Upper lobe of left lung (tissue), 6 donors: ENCODE measurements around the gene METTL13. TPM values are rescaled to one million over a fixed set of nuclear protein-coding genes. Genes with fewer than 3 reads are reported as not detected.

Experiments
- ATAC-seq, 2 donors: fragments of 200-7000 bp; cut with Tn5 transposase; one replicate each; pipeline ENCODE4 v1.9.1; 2022; ENCODE audit warnings: mild to moderate bottlenecking in 2 of 2, moderate library complexity in 2 of 2; ENCODE audit not compliant: low FRiP score in 2 of 2
- DNase-seq, 2 donors: peaks; one replicate each; pipeline ENCODE4 v3.0.0-alpha.2; 2019 to 2020
- H3K27ac ChIP-seq, 4 donors: fragments of 200-600 bp; sonication (generic); one replicate each; pipeline ENCODE4 v1.5.1; 2016 to 2019
- H3K27me3 ChIP-seq, 4 donors: fragments of 200-600 bp; sonication (generic); one replicate each; pipeline ENCODE4 v1.5.1; 2017 to 2019
- H3K36me3 ChIP-seq, 4 donors: fragments of 200-600 bp; sonication (generic); one replicate each; pipeline ENCODE4 v1.5.1; 2016 to 2019
- H3K4me1 ChIP-seq, 4 donors: fragments of 200-600 bp; sonication (generic); one replicate each; pipeline ENCODE4 v1.5.1; 2018 to 2019
- H3K4me3 ChIP-seq, 4 donors: fragments of 200-600 bp; sonication (generic); one replicate each; pipeline ENCODE4 v1.5.1; 2017 to 2019; ENCODE audit warnings: mild to moderate bottlenecking in 2 of 4, moderate library complexity in 1 of 4
- H3K9me3 ChIP-seq, 4 donors: fragments of 200-600 bp; sonication (generic); one replicate each; pipeline ENCODE4 v1.5.1; 2018 to 2019
- EP300 ChIP-seq, 4 donors: sonication (generic); formaldehyde crosslinking; IDR thresholded peaks; one replicate each; pipeline ENCODE4 v1.5.1; 2017; ENCODE audit warnings: antibody characterized with exemption in 4 of 4, control low read depth in 2 of 4
- POLR2A ChIP-seq, 4 donors: fragments of 450-650 bp; IDR thresholded peaks; one replicate each; pipeline ENCODE4 v1.5.1; 2016 to 2017; ENCODE audit warnings: antibody characterized with exemption in 4 of 4, mild to moderate bottlenecking in 2 of 4
- POLR2AphosphoS5 ChIP-seq, 2 donors: sonication (generic); formaldehyde crosslinking; IDR thresholded peaks; one replicate each; pipeline ENCODE4 v1.5.1; 2017; ENCODE audit warnings: antibody characterized with exemption in 2 of 2
- WGBS, 2 donors: methylation state at CpG; one replicate each; pipeline ENCODE4 v1.1.5; 2017 to 2018; 5-methylcytosine and 5-hydroxymethylcytosine counted together
- total RNA-seq, 6 donors: library from RNA; depleted of rRNA in 4 of 6; stranded (reverse); fragments of >200 nt in 4 of 6; gene quantifications; one replicate each; pipeline versions ENCODE4 v1.1.0 to v1.2.1, GENCODE V29; 2016 to 2021
- TF ChIP-seq, protein P1 (sequence below), 6 experiments: fragments of 450-650 bp in 4 of 6; fragments of 200-600 bp in 2 of 6; sonication (generic) in 2 of 6; IDR thresholded peaks; one replicate each; pipeline ENCODE4 v1.5.1; 2016 to 2019; ENCODE audit warnings: antibody characterized with exemption in 6 of 6
- donor health status: DM: no; HTN: no; CAD: no; lungs with moderate emphysema.
- donor health status: DM: no; HTN: yes; CAD: no; lungs with severe emphysema.

Gene METTL13
- total RNA-seq, 6 donors from 2014 or later, result 13.9 to 33.5 (median 27.6) TPM

DNA sequence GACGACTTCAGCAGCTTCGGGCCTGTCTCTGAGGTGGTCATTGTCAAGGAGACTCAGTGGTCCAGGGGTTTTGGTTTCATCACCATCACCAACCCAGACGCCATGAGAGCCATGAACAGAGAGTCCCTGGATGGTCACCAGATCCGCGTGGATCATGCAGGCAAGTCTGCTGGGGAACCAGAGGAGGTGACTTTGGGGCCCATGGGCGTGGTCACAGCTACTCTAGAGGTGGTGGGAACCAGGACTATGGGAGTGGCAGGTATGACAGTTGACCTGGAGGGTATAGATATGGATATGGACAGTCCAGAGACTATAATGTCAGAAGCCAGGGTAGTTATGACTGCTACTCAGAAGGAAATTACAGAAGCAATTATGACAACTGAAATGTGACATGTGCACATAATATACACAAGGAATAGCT is 19.3 kb upstream of the METTL13 start:
- H3K9me3 ChIP-seq, result no peaks in the 10 kb centered on the region
- no peak overlapping the region for H3K27ac ChIP-seq
- TF ChIP-seq, protein P1, sequence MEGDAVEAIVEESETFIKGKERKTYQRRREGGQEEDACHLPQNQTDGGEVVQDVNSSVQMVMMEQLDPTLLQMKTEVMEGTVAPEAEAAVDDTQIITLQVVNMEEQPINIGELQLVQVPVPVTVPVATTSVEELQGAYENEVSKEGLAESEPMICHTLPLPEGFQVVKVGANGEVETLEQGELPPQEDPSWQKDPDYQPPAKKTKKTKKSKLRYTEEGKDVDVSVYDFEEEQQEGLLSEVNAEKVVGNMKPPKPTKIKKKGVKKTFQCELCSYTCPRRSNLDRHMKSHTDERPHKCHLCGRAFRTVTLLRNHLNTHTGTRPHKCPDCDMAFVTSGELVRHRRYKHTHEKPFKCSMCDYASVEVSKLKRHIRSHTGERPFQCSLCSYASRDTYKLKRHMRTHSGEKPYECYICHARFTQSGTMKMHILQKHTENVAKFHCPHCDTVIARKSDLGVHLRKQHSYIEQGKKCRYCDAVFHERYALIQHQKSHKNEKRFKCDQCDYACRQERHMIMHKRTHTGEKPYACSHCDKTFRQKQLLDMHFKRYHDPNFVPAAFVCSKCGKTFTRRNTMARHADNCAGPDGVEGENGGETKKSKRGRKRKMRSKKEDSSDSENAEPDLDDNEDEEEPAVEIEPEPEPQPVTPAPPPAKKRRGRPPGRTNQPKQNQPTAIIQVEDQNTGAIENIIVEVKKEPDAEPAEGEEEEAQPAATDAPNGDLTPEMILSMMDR (IDR thresholded peaks at IDR 0.05), result no peak
- no peak for TF ChIP-seq POLR2A (IDR thresholded peaks at IDR 0.05)
- no peak for TF ChIP-seq POLR2AphosphoS5 (IDR thresholded peaks at IDR 0.05)
- no peak for TF ChIP-seq EP300 (IDR thresholded peaks at IDR 0.05)
- no peak for DNase-seq
- no peaks in the 10 kb centered on the region for H3K36me3 ChIP-seq
- ATAC-seq, result no peak
- no peaks in the 10 kb centered on the region for H3K27me3 ChIP-seq
- peaks cover 0 to 2% (median 0%) of the 10 kb centered on the region in 4 donors for H3K4me1 ChIP-seq
- no peak overlapping the region for H3K4me3 ChIP-seq
- WGBS, 2 donors, result 89 to 96% methylated on average over 3 to 6 of the region's 6 CpGs

DNA sequence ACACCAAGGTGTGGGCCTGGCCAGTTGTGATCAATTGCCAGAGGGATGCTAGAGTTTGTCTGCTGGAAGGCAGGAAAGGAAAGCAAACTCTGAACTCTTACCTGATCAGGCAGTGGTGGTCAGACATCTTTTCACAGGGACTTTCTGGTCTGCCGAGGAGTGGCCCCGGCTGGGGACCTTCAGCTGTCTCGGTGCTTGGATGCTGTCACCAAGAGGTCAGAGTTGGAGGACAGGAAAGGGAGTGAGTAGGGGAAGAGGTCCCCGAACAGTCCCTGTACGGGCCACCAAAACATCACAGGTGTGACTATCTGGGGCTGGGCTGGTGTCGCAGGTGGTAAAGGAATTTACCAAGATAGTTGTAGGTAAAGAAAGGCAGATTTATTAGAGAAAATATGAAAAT is 17.7 kb upstream of the METTL13 start:
- no peaks in the 10 kb centered on the region for H3K36me3 ChIP-seq
- TF ChIP-seq POLR2A (IDR thresholded peaks at IDR 0.05) (no peak), EP300 (IDR thresholded peaks at IDR 0.05) (no peak), POLR2AphosphoS5 (IDR thresholded peaks at IDR 0.05) (no peak)
- TF ChIP-seq, protein P1 (IDR thresholded peaks at IDR 0.05), result no peak
- no peaks in the 10 kb centered on the region for H3K27me3 ChIP-seq
- no peak overlapping the region for H3K27ac ChIP-seq
- H3K4me3 ChIP-seq, result no peak overlapping the region
- DNase-seq (no peak), ATAC-seq (no peak)
- H3K9me3 ChIP-seq, result no peaks in the 10 kb centered on the region
- 81 to 94% methylated on average over 6 of the region's 6 CpGs for WGBS, 2 donors
- peaks cover 0 to 4% (median 0%) of the 10 kb centered on the region in 4 donors for H3K4me1 ChIP-seq

DNA sequence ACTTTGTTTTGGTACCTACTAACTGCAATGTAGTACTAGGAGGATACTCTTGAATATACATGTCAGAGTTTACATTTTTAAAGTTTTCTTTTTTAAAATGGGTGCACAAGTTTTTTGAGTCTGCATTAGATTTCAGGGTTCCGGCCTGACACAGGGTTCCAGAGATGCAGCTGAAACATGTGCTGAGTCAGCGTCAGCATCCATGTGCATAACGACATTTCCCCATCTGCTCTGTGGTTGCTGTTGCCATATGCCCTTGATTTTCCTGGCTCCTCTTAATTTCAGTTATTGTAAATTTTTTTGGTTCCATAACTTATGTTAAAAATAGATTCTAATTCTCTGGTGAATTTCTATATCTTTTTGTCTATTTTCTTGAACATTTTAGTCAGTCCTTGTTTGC is 12.3 kb upstream of the METTL13 start:
- TF ChIP-seq POLR2AphosphoS5 (IDR thresholded peaks at IDR 0.05), result no peak
- TF ChIP-seq, protein P1 (IDR thresholded peaks at IDR 0.05), result no peak
- TF ChIP-seq EP300 (IDR thresholded peaks at IDR 0.05), result no peak
- TF ChIP-seq POLR2A (IDR thresholded peaks at IDR 0.05), result no peak
- peaks cover 0 to 4% (median 0%) of the 10 kb centered on the region in 4 donors for H3K4me1 ChIP-seq
- WGBS, 2 donors, result 62 to 79% methylated on average over 3 of the region's 3 CpGs
- no peak overlapping the region for H3K27ac ChIP-seq
- no peaks in the 10 kb centered on the region for H3K9me3 ChIP-seq
- no peak for ATAC-seq
- H3K36me3 ChIP-seq, result no peaks in the 10 kb centered on the region
- DNase-seq, result no peak
- H3K27me3 ChIP-seq, result no peaks in the 10 kb centered on the region
- H3K4me3 ChIP-seq, result no peak overlapping the region

DNA sequence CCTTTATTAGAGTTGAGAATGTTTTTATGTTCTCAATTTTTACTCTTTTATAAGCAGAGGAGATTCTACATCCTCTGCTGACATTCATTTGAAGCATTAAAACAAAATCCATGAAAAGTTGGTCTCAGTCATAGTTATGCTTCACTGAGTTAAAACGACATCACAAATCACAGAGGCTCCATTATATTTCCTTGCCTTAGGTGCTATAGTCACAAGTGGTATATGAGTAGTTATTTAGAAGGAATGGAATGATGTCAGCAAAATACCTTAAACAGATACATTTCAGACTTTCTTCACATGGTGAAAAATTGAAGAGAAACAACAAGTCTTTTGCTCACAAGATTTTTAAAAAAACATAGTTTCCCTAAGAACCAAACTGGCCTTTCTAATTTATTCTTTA is 11.7 kb upstream of the METTL13 start:
- DNase-seq, result no peak
- Histone ChIP-seq H3K27ac (no peak overlapping the region), H3K36me3 (no peaks in the 10 kb centered on the region), H3K4me1 (peaks cover 0 to 4% (median 0%) of the 10 kb centered on the region in 4 donors), H3K9me3 (no peaks in the 10 kb centered on the region), H3K4me3 (no peak overlapping the region), H3K27me3 (no peaks in the 10 kb centered on the region)
- whole genome bisulfite sequencing, 2 donors, result 80 to 85% methylated on average over 1 of the region's 1 CpG
- ATAC-seq, result no peak
- no peak for TF ChIP-seq POLR2A (IDR thresholded peaks at IDR 0.05)
- TF ChIP-seq, protein P1 (IDR thresholded peaks at IDR 0.05), result no peak
- no peak for TF ChIP-seq EP300 (IDR thresholded peaks at IDR 0.05)
- TF ChIP-seq POLR2AphosphoS5 (IDR thresholded peaks at IDR 0.05), result no peak

DNA sequence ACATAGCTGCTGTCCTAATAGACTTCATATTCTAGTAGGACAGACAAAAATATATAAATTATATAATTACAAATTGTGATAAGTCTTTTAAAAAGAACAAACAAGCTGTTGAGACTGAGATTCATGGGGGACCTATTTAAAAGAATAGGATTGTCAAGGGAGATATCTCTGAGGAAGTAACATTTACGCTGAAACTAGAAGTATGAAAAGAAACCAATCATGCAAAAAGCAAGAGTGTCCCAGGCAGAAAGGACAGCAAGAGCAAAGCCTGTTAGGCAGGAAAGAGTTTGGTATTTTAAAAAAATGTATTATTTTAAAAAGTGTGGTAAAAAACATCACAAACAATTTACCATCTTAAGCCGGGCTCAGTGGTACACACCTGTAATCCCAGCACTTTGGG is 9.1 kb upstream of the METTL13 start:
- no peak for ATAC-seq
- TF ChIP-seq, protein P1 (IDR thresholded peaks at IDR 0.05), result no peak
- no peak for TF ChIP-seq POLR2AphosphoS5 (IDR thresholded peaks at IDR 0.05)
- TF ChIP-seq POLR2A (IDR thresholded peaks at IDR 0.05), result no peak
- no peak for TF ChIP-seq EP300 (IDR thresholded peaks at IDR 0.05)
- Histone ChIP-seq H3K4me1 (peaks cover 0 to under 1% (median 0%) of the 10 kb centered on the region in 4 donors), H3K9me3 (no peaks in the 10 kb centered on the region), H3K27me3 (no peaks in the 10 kb centered on the region), H3K36me3 (no peaks in the 10 kb centered on the region), H3K4me3 (no peak overlapping the region), H3K27ac (no peak overlapping the region)
- WGBS, 2 donors, result 93 to 97% methylated on average over 2 of the region's 2 CpGs
- DNase-seq, result no peak
